Activated CD4-positive, alpha-beta T cell treated with anti-CD3 and anti-CD28 coated beads, Interleukin-2, amount 50 U/mL, for 4 hours (primary cell): Measurements from ENCODE around the gene MIOS.

Experiments
- DNase-seq, 2 experiments: peaks; one replicate each; pipeline ENCODE4 v3.0.0-alpha.2; 2020

The MIOS gene

DNA sequence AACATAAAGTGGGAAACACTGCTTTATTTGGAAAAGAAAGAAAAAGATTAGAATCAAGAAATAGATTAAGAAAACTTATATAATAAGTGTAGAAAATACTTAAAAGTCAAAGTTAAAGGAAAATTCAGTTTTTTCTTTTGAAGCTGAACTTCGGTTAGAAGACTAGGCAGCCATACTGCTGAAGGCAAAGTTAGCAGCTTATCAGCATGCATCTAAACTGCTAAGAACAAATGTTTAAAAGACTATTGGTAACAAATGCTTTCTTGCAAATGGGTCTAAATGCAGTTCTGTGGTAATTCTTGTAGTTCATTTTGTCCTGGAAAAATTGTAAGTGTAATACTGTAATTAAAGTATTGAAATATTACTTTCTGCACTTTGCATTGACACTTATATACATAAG lies 18.0 kb downstream of the MIOS start:
- no peak for DNase-seq

GRCh38 chr7:7585241-7585928 lies 18.7 kb downstream of the MIOS start:
- DNase-seq, result no peak

DNA sequence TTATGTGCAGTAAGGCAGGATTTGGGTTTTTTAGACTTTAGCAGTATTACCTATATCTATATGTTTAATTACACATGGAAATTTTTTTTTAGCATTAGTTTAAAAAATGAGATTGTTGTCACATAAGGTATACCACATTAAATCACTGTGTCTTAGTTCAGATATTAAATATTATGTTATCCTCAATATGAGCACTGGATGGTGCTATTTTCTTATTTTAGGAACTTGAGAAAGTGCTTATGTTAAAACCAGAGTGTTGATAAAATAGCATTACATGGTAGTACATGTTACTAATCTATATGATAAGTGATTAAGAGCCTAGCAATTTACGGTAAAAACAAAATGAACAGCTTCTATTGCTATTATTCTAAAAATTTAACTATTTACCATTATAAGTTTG lies 28.8 kb downstream of the MIOS start:
- DNase-seq, result no peak

- no peak for DNase-seq
Observed at GRCh38 chr7:7596176-7596575, 29.5 kb downstream of the MIOS start.

GRCh38 chr7:7607010-7607409 lies 40.3 kb downstream of the MIOS start:
- no peak for DNase-seq

DNA sequence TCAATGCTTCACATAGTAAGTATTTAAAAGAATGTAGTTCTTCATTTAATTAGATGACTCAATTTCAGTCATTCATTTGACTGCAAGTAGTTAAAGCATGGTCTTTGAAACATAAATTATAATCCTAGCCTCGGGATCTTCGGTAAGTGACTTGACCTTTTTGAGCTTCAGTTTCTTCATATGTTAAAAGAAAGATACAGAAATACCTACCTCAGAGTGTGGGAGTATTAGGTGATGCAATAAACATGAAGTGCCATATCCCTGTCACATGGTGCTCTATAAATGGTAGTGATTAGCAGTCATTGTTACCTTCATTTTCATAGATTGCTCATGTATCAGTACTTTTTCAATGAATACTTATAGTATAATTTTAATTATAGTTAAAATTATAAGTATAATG lies 42.6 kb downstream of the MIOS start:
- DNase-seq, result no peak

DNA sequence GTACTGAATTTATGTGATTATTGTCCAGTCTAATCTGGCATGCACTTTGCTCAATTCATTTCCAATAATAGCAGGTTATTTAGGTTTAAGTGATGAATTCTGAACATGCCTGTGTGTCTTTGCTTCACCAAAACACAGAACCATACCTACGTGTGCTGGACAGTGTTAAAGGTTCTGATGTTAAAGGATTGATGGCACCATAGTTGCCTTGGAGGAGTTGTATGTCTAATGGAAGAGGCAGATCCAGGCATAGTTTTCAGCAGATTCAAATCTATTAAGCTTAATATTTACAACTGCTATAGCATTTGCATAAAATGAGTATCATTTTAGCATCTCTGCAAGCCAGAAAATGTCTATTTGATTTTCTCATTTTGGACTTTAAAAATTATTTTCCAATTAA lies 45.8 kb downstream of the MIOS start:
- DNase-seq, result no peak

DNA sequence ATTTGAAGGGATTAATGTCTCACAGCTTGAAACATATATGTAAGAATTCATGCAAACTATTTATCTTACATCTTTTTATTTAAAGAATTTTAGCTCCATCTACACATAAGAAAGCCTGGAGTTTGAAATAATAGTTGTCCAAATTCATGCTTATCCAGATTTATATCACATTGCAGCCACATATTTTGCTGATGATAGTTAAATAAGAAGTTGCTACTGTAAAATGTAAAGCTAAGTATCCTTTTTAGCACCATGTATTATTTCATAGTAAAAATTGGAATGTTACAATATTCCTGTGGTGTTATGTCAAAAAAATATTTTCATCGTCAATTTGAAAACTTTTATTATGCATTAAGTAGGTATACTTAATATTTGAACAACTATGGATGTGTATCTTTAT lies 46.5 kb downstream of the MIOS start:
- no peak for DNase-seq

DNA sequence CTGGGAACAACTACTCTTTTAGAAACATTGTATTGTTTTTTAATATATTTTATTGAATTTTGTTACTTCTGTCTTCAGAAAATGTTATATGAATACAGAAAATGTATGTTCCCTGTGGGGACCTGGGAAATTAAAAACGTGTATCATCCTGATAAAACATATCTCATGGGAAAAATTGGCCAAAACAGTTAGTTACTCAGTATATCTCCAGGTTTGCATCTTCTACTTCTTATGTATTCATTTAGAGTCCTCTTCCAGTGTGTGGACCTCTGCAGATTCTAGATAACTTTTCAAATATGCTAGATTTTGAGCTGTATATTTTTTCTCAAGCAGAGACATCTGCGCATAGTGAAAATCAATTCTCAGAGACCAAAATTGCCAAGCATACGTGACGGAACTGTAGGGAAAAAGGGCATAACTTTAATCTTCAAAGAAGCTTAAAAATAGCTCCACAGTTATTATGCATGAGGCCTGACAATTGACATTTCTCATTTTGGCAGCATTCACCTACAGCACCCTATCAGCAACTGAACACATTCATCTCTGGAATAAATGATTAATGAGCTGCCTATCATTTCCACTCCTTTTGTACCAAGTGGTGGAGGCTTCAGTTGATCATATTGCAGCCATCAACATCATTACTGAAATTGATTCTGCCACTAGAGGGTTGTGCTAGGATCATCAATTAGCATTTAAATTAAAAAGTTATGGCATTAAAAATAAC lies 47.5 kb downstream of the MIOS start:
- DNase-seq, result no peak

- DNase-seq, result no peak
Observed at GRCh38 chr7:7617550-7617949, 50.9 kb downstream of the MIOS start.

- DNase-seq, result no peak
Observed at GRCh38 chr7:7618410-7618809, 51.7 kb downstream of the MIOS start.

DNA sequence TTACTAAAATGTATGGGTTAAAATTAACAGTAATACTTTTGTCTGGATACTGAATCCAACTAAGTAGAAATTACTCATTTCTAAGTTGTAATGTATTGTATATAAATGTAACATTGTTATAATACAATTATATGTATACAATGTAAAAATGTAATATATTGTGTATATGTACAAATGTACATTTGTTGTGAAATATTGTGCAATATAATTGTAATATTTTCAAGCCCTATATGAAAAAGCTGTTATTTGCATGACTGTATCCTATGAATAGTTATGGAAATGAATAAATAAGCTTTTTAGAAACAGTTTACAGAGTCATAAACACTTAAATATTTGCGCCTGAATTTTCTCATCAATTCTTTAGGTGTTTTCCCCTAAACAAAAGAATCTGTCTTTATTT lies 53.6 kb downstream of the MIOS start:
- DNase-seq, result no peak

GRCh38 chr7:7620644-7621210 lies 54.0 kb downstream of the MIOS start:
- no peak for DNase-seq

DNA sequence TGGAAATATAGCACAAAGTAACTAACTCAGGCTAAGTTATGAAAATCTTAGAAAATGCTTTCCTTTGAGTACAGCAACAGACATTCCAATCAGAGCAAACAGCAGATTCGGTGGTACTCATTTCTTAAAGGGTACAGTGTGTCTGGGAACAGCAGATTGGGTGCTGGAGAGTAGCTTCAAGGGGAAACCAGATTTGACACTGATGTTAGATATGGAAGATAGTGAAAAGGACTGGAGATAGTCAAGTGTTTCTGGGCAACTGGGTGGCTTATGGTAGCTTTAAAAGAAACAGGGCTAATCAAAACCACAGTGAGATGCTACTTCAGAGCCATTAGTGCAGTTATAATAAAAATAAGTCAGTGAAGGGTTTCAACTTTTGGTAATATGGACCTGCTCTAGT lies 61.8 kb downstream of the MIOS start:
- DNase-seq, result no peak

- no peak for DNase-seq
Observed at GRCh38 chr7:7630626-7631329, 64.1 kb downstream of the MIOS start.

DNA sequence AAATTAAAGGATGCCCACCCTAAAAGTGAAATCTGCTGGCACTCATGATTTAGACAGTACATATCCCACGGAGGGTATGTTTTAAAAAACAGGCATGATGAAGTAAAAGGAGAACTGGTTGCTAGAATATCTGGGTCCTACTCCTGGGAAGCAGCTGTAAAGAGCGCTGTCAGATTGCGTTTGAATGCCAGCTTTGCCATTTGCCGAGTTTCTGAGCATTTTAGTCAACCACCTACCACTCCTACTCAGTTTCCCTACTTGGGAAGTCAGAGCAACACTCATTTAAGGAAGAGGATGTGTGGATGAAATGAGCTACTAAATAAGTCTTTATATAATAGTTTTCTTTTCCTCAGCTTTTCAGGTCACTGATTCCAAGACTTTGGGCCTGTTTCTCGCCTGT lies 72.7 kb downstream of the MIOS start:
- DNase-seq, result no peak

DNA sequence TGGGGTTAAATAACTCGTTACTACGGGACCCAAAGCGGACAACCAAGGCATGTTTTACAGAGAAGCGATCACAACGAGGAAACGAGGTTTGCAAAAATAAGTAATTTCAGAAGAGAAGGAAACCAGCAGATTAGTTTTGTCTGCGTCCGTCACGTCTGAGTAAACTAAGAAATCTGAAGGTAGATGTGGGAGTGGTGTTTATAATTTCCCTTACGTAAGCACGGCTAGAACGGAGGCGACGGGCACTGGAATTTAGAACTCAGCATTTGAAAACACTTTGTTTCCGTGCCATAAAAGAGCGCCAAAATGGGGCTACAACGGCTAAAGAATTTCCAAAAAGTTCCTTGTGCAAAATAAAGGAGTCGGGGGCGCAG lies 73.2 kb downstream of the MIOS start:
- DNase-seq, result peak; percentile 46 to 47

GRCh38 chr7:7640221-7641128 lies 73.8 kb downstream of the MIOS start, which contains the start of gene UMAD1:
TSS of gene UMAD1 (plus strand) at chr7:7640752. CDS start at chr7:7673372, 32,620 bp downstream.
- peak; percentile 97 to 98 for DNase-seq

DNA sequence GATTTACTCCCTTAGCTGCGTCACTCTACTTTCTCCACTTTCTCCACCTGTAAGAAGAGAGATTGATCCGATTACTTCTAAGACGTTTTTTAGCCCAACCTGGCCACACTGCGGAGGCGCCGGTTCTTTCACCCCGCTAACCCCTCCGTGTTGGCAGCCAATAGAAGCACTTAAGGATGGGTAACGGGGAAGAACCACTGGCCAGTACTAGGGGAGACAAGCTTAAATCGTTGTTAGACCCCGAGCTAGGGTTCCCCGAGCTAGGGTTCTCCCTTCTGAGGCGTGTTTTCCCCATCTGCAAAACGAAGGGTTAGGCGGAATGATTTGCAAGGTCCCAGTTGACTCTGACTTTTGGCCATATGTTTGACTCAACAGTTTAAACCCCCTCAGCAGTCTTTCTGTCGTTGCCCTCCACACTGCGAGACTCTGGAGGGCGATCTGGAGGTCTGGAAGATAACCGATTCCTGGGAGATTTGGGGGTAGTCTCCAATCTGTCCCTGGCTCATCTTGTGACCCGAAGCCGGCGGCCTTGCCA lies 74.5 kb downstream of the MIOS start:
- no peak for DNase-seq

GRCh38 chr7:7642081-7642480 lies 75.4 kb downstream of the MIOS start:
- no peak for DNase-seq

- DNase-seq, result no peak
Observed at GRCh38 chr7:7647495-7648036, 80.9 kb downstream of the MIOS start.

DNA sequence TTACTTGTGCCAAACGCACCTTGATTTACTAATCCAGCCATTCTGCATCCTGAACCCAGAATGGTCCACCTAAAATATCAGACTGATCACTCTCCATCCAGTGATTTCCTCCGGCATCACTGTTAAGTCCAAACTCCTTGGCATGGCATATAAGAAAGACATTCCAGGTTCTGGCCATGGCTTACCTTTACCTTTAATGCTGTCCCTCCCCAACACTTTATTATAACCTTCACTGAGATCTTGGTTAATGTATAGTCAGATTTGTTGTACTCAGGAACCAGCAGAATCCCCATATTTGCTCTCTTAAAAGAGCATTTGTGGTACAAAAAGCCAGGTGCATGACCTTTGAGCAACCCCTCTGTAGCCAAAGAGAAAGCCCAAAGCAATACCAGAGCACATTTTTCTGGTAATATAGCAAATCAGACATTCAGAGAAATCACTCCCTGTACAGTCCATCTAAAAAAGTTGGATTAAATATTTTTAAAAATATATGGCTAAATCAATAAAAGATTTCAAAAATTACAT lies 84.1 kb downstream of the MIOS start:
- DNase-seq, result no peak
